ENCODE data around the gene ACAP3.
A peak's percentile ranks its signal among the peaks of the same experiment; 100 is the strongest.

ACAP3 gene

GRCh38 chr1:1245817-1246576, 61.7 kb downstream of the ACAP3 start:
- Histone ChIP-seq H3K9ac (ENCODE audit: low read depth, low read length) (peak overlapping the region; percentile 11; the same call in 1 of the 2 replicates), H3K36me3 (ENCODE audit: insufficient read depth, low read length) (no peaks in the 10 kb centered on the region), H3K9me3 (ENCODE audit: control insufficient read depth, insufficient read depth, low read length) (no peaks in the 10 kb centered on the region), H3K4me1 (ENCODE audit: insufficient read depth, low read length) (no peaks in the 10 kb centered on the region)

GRCh38 chr1:1245178-1245816, 62.4 kb downstream of the ACAP3 start:
- Histone ChIP-seq H3K4me1 (ENCODE audit: insufficient read depth, low read length) (no peaks in the 10 kb centered on the region), H3K36me3 (ENCODE audit: insufficient read depth, low read length) (no peaks in the 10 kb centered on the region)

GRCh38 chr1:1244192-1244811, 63.4 kb downstream of the ACAP3 start:
- no peak overlapping the region for H3K9ac ChIP-seq (ENCODE audit: low read depth, low read length)
- no peaks in the 10 kb centered on the region for H3K36me3 ChIP-seq (ENCODE audit: insufficient read depth, low read length)
- no peaks in the 10 kb centered on the region for H3K9me3 ChIP-seq (ENCODE audit: control insufficient read depth, insufficient read depth, low read length)
- no peaks in the 10 kb centered on the region for H3K4me1 ChIP-seq (ENCODE audit: insufficient read depth, low read length)

More at GRCh38 chr1:1245178-1245816, 62.4 kb downstream of the ACAP3 start:
- Histone ChIP-seq H3K9me3 (ENCODE audit: control insufficient read depth, insufficient read depth, low read length) (no peaks in the 10 kb centered on the region), H3K9ac (ENCODE audit: low read depth, low read length) (no peak overlapping the region)

GRCh38 chr1:1243807-1244191, 63.9 kb downstream of the ACAP3 start:
- H3K36me3 ChIP-seq (ENCODE audit: insufficient read depth, low read length) = no peaks in the 10 kb centered on the region
- no peak overlapping the region for H3K9ac ChIP-seq (ENCODE audit: low read depth, low read length)
- no peaks in the 10 kb centered on the region for H3K4me1 ChIP-seq (ENCODE audit: insufficient read depth, low read length)
- H3K9me3 ChIP-seq (ENCODE audit: control insufficient read depth, insufficient read depth, low read length) = no peaks in the 10 kb centered on the region

GRCh38 chr1:1243266-1243660, 64.5 kb downstream of the ACAP3 start:
- Histone ChIP-seq H3K4me1 (ENCODE audit: insufficient read depth, low read length) (no peaks in the 10 kb centered on the region), H3K9ac (ENCODE audit: low read depth, low read length) (no peak overlapping the region), H3K9me3 (ENCODE audit: control insufficient read depth, insufficient read depth, low read length) (no peaks in the 10 kb centered on the region), H3K36me3 (ENCODE audit: insufficient read depth, low read length) (no peaks in the 10 kb centered on the region)

- H3K9ac ChIP-seq (ENCODE audit: low read depth, low read length) = no peak overlapping the region
- H3K4me1 ChIP-seq (ENCODE audit: insufficient read depth, low read length) = no peaks in the 10 kb centered on the region; the same call in 1 of the 2 replicates
- H3K36me3 ChIP-seq (ENCODE audit: insufficient read depth, low read length) = no peaks in the 10 kb centered on the region
- no peaks in the 10 kb centered on the region for H3K9me3 ChIP-seq (ENCODE audit: control insufficient read depth, insufficient read depth, low read length)
These were observed 65.1 kb downstream of the ACAP3 start for GRCh38 chr1:1242461-1243265.
